Measurements from ENCODE around the gene ENTR1.

Gene ENTR1

GRCh38 chr9:136363106-136363948, 47.1 kb downstream of the ENTR1 start, which contains the start of gene DNLZ:
Gene DNLZ, minus strand, starts transcription at chr9:136363744. Its CDS starts 30 bp downstream, at chr9:136363714.
- CTCF ChIA-PET = interaction anchor here (0.6 to 2.2 kb wide), 32 partner anchors 9 to 453 kb away, joined by 3 to 16 read pairs (median 4); no protein-coding TSS in a partner anchor
- Histone ChIP-seq H3K27ac (ENCODE audit: extremely low read depth, low read depth, low read length) (peak within 1 kb of the TSS; percentile 95), H3K9me3 (ENCODE audit: control insufficient read depth, insufficient read depth, low read depth, low read length) (no peaks in the 10 kb centered on the region), H3K4me1 (ENCODE audit: control insufficient read depth, insufficient read depth, low read length) (no peaks in the 10 kb centered on the region; the same call in 1 of the 2 replicates), H3K4me3 (ENCODE audit: low read depth, low read length) (peak within 1 kb of the TSS; percentile 93), H3K36me3 (ENCODE audit: control insufficient read depth in 2 of 2, insufficient read depth in 1 of 2, low read length in 2 of 2) (peaks cover 0 to under 1% of the 10 kb centered on the region in 2 experiments; a peak in 1 of 3 replicates)
- POLR2A ChIA-PET = interaction anchor here (0.5 to 3.4 kb wide), 42 partner anchors 9 to 859 kb away, joined by 3 to 45 read pairs (median 5); partner anchors contain the start of genes GPSM1, SAPCD2 and SNAPC4
- TF ChIP-seq ZNF76 (tag by site-specific recombination; IDR thresholded peaks at IDR 0.05; ENCODE audit: borderline replicate concordance, low read depth) = peak; percentile 65
- TF ChIP-seq KLF9 (tag by site-specific recombination; IDR thresholded peaks at IDR 0.05; ENCODE audit: low read depth) = peak; percentile 92
- TF ChIP-seq ZBTB8A (tag by site-specific recombination; IDR thresholded peaks at IDR 0.05) = peak; percentile 55
- 0 out of 2 replicates have a peak, but pooled peaks have one; percentile 43 for TF ChIP-seq BCL11B (tag by site-specific recombination; IDR thresholded peaks at IDR 0.05; ENCODE audit: low read depth)
- peak; percentile 70; the same call in 1 of the 2 replicates for TF ChIP-seq ZNF561 (tag by site-specific recombination; IDR thresholded peaks at IDR 0.05; ENCODE audit: borderline replicate concordance)
- TF ChIP-seq ZBTB17 (tag by site-specific recombination; IDR thresholded peaks at IDR 0.05) = 0 out of 2 replicates have a peak, but pooled peaks have one; percentile 27
- TF ChIP-seq, protein P1, sequence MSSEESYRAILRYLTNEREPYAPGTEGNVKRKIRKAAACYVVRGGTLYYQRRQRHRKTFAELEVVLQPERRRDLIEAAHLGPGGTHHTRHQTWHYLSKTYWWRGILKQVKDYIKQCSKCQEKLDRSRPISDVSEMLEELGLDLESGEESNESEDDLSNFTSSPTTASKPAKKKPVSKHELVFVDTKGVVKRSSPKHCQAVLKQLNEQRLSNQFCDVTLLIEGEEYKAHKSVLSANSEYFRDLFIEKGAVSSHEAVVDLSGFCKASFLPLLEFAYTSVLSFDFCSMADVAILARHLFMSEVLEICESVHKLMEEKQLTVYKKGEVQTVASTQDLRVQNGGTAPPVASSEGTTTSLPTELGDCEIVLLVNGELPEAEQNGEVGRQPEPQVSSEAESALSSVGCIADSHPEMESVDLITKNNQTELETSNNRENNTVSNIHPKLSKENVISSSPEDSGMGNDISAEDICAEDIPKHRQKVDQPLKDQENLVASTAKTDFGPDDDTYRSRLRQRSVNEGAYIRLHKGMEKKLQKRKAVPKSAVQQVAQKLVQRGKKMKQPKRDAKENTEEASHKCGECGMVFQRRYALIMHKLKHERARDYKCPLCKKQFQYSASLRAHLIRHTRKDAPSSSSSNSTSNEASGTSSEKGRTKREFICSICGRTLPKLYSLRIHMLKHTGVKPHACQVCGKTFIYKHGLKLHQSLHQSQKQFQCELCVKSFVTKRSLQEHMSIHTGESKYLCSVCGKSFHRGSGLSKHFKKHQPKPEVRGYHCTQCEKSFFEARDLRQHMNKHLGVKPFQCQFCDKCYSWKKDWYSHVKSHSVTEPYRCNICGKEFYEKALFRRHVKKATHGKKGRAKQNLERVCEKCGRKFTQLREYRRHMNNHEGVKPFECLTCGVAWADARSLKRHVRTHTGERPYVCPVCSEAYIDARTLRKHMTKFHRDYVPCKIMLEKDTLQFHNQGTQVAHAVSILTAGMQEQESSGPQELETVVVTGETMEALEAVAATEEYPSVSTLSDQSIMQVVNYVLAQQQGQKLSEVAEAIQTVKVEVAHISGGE (tag by site-specific recombination; conservative IDR thresholded peaks at IDR 0.05; ENCODE audit: low read depth) = peak; percentile 84
- peak; percentile 40; the same call in 1 of the 2 replicates for TF ChIP-seq ZBTB20 (tag by site-specific recombination; IDR thresholded peaks at IDR 0.05)
- TF ChIP-seq EGR2 (tag by site-specific recombination; IDR thresholded peaks at IDR 0.05; ENCODE audit: low read depth) = peak; percentile 27; the same call in 1 of the 2 replicates
- TF ChIP-seq ZBTB44 (tag by site-specific recombination; IDR thresholded peaks at IDR 0.05) = peak; percentile 39; the same call in 1 of the 2 replicates
- TF ChIP-seq ZNF510 (tag by site-specific recombination; IDR thresholded peaks at IDR 0.05; ENCODE audit: insufficient replicate concordance) = no peak
- peak; percentile 52; the same call in 1 of the 2 replicates for TF ChIP-seq ZXDB (tag by site-specific recombination; IDR thresholded peaks at IDR 0.05)
- TF ChIP-seq, protein P2, sequence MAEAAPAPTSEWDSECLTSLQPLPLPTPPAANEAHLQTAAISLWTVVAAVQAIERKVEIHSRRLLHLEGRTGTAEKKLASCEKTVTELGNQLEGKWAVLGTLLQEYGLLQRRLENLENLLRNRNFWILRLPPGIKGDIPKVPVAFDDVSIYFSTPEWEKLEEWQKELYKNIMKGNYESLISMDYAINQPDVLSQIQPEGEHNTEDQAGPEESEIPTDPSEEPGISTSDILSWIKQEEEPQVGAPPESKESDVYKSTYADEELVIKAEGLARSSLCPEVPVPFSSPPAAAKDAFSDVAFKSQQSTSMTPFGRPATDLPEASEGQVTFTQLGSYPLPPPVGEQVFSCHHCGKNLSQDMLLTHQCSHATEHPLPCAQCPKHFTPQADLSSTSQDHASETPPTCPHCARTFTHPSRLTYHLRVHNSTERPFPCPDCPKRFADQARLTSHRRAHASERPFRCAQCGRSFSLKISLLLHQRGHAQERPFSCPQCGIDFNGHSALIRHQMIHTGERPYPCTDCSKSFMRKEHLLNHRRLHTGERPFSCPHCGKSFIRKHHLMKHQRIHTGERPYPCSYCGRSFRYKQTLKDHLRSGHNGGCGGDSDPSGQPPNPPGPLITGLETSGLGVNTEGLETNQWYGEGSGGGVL (tag by site-specific recombination; IDR thresholded peaks at IDR 0.05) = no peak
- TF ChIP-seq KLF10 (tag by site-specific recombination; IDR thresholded peaks at IDR 0.05) = peak; percentile 66; the same call in 1 of the 2 replicates
- TF ChIP-seq CTCF (tag by site-specific recombination; IDR thresholded peaks at IDR 0.05) = peak; percentile 81
- no peak for TF ChIP-seq ZNF658 (tag by site-specific recombination; IDR thresholded peaks at IDR 0.05)
- peak; percentile 51; the same call in 1 of the 2 replicates for TF ChIP-seq ZFHX2 (tag by site-specific recombination; conservative IDR thresholded peaks at IDR 0.05)
- TF ChIP-seq ZNF843 (tag by site-specific recombination; IDR thresholded peaks at IDR 0.05) = no peak
- TF ChIP-seq OSR2 (tag by site-specific recombination; IDR thresholded peaks at IDR 0.05) = no peak
- TF ChIP-seq, protein P3, sequence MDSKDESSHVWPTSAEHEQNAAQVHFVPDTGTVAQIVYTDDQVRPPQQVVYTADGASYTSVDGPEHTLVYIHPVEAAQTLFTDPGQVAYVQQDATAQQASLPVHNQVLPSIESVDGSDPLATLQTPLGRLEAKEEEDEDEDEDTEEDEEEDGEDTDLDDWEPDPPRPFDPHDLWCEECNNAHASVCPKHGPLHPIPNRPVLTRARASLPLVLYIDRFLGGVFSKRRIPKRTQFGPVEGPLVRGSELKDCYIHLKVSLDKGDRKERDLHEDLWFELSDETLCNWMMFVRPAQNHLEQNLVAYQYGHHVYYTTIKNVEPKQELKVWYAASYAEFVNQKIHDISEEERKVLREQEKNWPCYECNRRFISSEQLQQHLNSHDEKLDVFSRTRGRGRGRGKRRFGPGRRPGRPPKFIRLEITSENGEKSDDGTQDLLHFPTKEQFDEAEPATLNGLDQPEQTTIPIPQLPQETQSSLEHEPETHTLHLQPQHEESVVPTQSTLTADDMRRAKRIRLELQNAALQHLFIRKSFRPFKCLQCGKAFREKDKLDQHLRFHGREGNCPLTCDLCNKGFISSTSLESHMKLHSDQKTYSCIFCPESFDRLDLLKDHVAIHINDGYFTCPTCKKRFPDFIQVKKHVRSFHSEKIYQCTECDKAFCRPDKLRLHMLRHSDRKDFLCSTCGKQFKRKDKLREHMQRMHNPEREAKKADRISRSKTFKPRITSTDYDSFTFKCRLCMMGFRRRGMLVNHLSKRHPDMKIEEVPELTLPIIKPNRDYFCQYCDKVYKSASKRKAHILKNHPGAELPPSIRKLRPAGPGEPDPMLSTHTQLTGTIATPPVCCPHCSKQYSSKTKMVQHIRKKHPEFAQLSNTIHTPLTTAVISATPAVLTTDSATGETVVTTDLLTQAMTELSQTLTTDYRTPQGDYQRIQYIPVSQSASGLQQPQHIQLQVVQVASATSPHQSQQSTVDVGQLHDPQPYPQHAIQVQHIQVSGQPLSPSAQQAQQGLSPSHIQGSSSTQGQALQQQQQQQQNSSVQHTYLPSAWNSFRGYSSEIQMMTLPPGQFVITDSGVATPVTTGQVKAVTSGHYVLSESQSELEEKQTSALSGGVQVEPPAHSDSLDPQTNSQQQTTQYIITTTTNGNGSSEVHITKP (tag by site-specific recombination; IDR thresholded peaks at IDR 0.05) = peak; percentile 48
- TF ChIP-seq, protein P4, sequence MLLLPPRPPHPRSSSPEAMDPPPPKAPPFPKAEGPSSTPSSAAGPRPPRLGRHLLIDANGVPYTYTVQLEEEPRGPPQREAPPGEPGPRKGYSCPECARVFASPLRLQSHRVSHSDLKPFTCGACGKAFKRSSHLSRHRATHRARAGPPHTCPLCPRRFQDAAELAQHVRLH (tag by site-specific recombination; IDR thresholded peaks at IDR 0.05) = 0 out of 2 replicates have a peak, but pooled peaks have one; percentile 14
- 0 out of 2 replicates have a peak, but pooled peaks have one; percentile 21 for TF ChIP-seq ZNF600 (tag by site-specific recombination; IDR thresholded peaks at IDR 0.05)
- TF ChIP-seq ZNF707 (tag by site-specific recombination; IDR thresholded peaks at IDR 0.05) = no peak

All from HEK293 (cell line).